HG03196 (cell line): ENCODE results near the gene THRA.
A peak's percentile ranks its signal among the peaks of the same experiment; 100 is the strongest.
"Not testable (repeated sequence)": the region's sequence is repeated elsewhere in the genome, so short reads cannot be mapped to it uniquely, and the experiment has no call there.

Experiments
- ATAC-seq: cut with Tn5 transposase; IDR thresholded peaks from one replicate; pipeline ENCODE4 v1.9.1; 2021; ENCODE audit not compliant: unreplicated experiment

Gene THRA

DNA sequence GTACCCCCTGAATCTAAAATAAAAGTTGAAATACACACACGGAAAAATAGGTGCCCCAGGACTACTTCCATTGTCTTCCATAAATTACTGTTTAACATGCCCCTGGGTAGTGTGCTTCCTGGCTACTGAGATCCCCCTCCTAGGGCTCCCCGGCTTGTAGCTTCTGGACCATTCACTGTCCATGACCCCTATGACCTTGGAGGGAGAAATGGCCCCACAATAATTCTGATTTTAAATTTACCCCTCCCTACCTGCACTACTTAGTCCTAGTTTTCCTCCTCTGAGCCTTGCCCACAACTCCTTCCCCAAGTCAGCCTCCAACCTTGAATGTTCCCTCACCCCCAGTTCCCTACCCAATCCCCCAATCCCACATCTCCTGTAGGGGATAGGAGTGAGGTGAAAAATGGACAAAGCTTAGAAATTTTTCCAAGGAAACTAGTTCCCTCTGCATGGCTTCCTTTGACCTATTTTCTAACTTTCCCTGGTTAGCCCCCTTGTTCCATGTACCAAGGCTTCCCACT is 49.5 kb downstream of the THRA start:
- ATAC-seq = no peak

DNA sequence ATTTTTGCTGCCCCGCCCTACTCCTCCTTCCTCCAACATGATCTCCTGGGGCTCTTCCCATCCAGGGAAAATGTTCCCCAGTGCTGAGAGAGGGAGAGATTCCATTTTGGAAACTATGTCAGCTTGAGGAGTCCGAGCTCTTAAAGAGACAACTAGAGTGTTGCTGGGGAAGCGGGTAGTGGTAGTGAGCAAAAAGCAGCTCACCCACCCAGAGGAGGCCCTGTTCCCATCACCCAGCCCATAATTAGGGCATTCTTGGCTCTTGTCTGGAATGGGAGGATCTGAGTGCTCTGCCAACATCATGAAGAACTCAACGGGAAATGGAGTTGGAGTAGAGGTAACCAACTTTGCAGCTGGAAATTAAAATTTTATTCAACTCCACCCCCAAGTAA is 49.9 kb downstream of the THRA start:
- no peak for ATAC-seq

DNA sequence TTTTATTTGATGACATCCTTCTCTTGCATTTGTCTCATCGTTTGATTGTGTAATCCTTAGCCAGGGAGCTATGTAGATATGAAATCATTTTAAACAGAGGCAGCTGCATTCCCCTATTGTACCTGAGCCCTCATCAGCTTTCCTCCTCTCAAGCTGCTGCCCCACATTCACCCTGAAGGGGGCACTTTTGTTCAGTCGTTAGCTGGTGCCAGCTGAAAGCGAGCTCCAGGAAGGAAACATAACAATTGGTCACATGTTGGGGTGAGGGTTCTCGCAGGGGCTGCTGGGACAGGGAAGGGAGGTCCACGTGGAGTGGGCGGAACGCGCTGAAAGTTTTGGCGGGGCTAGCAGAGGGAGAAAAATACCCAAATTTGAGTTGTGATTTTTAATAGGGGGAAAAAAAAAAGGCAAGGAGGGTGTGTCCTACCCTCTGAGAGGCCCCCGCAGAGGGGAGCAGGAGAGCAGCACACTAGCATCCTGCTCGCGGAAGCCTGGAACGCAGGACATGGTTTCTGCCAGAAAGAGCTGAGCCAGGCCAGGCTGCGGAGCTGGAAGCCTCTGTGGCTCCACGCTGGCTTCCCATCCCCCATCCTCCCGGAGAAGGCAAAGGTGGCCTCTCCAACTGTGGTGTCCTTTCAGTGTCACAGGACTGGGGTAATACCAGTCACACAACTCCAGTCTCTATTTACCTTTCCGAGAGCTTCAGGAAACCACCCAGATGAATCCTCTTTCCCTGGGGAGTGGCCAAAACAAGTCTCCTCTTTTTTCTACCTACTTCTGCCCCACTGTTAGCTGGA is 50.5 kb downstream of the THRA start:
- ATAC-seq = peak; percentile 79

DNA sequence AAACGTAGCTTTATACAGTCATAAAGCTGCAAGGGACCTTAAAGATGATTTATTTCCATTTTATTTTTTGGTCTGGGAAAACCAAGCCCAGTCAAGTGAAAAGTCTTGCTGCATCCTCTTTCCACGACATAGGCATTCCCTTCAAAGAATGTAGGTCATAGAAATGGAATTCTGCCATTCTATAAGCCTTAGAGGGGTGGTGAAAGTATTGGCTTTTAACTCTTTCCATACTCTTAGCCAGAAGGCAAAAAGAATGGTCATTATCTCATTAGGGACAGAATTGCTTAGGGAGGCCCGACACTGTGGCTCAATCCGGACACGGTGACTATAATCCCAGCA is 51.1 kb downstream of the THRA start:
- ATAC-seq = no peak

DNA sequence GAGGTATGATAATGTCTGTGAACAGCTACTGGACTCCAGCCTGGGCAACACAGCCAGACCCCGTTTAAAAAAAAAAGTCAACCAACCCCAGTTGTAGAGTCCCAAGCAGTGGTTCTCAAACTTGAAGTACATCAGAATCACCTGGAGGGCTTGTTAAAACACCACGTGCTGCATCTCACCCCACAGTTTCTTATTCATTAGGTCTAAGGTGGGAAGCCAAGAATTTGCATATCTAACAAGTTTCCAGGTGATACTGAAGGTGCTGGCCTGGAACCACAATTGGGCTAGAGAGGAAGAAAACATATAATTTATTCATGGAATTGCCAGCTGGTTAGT is 52.3 kb downstream of the THRA start:
- no peak for ATAC-seq

DNA sequence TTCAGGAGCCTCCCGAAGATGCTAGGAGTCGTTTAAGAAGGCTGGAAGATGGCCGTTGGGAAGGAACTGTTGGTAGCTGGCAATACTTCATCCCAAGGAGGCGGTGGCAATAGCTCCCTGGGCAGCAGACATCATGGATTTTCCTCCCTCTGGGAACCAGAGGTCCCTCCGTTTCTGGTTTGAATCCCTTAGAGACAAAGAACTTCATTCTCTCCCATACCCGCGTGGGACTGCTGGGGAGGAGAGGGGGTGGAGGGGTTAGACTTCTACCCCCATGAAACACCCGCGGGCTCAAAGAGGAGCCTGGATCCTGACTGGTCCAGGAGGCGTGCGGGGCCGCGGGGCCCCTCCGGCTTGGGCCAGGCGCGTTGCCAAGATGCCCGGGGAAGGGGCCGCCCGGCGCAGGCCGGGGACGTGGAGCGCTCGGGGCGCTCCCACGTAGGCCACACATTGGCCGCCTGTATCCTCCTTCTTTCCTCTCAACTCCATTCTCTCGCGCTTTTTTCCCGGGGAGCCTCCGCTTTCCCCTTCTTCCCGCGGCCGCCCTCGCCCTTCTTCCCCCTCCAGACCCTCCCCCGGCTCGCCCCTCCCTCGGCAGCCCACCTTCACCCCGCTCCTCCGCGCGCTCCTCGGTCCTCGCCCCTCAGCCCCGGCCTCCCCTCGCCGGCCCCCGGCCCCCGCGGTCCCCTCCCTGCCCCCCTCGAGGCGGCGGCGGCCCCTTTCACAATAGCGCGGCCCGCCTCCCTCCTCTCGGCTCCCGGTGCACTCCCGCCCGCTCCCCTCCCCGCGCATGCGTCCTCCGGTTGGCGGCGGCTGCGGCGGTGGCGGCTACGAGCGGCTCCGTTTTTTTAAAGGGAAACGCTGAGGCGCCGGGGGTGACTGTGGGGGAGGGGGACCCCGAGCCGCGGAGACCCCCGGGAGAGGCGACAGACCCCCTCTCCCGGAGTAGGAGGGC is 58.7 kb downstream of the THRA start, which contains the start of gene MSL1:
Gene MSL1 (plus strand): TSS at position 791 of the 955 bp plus-strand sequence. CDS start 642 bp downstream, outside the sequence.
- peak; percentile 67 for ATAC-seq

DNA sequence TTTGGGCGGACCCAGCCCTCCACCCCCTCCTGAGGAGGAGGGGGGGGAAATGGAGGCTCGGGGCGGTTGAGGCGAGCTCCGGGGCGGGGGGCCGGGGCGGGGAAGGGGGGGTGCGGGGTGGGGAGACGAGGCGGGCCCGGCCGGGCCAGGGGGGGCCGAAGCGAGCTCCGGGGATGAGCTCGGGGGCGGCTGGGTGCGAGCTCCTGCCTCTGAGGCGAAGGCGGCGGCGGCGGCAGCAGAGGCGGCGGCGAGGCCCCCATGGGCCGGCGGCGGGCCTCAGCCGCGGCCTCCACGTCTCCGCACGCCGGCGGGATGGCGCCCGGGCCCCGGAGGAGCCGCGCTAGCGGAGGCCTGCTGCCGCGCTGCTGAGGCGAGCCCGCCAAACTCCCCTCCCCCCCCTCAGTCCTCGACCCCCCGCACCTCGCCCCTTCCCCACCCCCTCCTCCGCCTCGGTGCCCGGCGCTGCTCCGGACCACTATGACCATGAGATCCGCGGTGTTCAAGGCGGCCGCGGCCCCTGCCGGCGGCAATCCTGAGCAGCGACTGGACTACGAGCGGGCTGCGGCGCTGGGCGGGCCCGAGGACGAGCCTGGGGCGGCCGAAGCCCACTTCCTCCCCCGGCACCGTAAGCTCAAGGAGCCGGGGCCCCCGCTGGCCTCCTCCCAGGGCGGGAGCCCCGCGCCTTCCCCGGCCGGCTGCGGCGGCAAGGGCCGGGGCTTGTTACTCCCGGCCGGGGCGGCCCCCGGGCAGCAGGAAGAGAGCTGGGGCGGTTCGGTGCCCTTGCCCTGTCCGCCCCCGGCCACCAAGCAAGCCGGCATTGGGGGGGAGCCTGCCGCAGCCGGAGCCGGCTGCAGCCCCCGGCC is 59.6 kb downstream of the THRA start:
- ATAC-seq = peak; percentile 27

DNA sequence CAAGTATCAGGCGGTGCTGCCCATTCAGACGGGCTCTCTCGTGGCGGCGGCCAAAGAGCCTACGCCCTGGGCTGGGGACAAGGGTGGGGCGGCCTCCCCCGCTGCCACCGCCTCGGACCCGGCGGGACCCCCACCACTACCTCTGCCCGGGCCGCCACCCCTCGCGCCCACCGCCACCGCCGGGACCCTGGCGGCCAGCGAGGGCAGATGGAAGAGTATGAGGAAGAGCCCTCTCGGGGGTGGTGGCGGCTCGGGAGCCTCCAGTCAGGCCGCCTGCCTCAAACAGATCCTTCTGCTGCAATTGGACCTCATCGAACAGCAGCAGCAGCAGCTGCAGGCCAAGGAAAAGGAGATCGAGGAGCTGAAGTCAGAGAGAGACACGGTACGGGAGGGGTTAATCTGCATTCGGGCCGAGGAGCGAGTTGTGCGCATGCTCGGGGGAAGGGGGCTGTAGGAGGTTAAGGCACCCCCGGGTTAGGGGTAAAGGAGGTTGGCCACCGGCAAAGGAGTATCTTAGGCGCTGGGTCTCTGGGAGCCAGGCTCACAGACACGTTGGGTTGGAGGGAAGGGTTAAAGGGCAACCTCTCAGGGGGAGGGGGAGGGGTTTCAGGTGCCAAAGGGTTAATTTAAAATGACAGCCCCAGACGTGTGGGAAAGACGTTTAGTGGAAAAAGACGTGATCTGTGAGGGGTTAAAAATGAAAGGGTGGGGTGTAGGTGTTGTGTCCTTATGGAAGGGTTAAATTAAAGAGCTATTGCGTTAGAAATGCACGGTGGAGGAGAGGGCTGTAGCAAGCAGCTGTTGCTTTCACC is 60.4 kb downstream of the THRA start:
- peak; percentile 27 for ATAC-seq

DNA sequence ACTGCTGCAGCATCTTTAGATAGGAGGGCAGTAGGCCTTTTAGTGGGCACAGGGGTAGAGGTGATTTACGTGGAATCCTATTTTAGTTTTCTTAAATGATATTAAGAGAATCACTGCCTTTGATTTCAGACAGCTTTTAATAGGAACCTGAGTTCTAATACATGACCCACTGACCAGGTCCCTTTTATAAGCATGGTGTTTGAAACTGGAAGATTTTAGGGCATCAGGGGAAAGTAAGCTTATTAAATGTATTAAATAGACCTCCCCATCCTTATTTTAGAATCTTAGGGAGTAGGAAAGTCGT is 61.0 kb downstream of the THRA start:
- no peak for ATAC-seq

DNA sequence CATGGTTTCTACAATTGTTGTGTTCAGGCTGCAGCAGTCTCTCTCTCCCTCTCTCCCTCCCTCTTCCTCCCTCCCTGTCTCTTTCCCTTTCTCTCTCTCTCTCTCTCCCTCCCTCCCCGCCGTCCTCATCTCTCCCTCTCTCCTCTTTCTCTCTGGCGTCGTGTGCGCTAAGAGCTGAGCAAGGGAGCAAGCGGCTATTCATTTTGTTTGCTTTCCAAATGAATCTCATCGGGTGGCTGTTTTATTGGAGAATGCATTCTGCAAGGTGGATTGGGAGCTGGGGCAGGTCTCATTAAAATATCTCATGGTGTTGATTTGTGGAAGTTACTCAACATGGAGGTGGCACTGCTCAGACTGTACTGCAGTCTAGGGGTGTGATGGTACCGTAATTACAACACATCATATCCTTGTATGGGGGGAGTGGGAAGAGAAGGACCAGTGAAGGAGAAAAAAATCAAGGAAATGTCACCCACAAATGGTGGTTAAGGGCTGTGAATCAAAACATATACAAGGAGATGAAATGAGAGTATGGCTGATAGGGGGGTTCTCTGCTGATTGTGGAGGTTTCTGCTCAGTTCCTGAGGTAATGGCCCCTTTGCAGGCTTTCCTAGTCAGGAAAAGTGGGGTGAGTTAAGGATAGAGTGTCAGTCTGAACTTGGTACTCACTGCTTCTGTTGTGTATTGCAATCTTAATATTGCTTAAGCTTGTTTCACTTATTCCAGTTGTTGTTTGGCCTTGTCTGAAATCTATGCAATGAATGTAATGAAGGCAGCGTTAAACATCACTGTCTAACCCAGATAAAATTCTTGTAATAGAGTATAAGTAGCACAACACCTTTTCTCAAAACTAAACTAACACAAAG is 61.7 kb downstream of the THRA start:
- ATAC-seq = no peak

DNA sequence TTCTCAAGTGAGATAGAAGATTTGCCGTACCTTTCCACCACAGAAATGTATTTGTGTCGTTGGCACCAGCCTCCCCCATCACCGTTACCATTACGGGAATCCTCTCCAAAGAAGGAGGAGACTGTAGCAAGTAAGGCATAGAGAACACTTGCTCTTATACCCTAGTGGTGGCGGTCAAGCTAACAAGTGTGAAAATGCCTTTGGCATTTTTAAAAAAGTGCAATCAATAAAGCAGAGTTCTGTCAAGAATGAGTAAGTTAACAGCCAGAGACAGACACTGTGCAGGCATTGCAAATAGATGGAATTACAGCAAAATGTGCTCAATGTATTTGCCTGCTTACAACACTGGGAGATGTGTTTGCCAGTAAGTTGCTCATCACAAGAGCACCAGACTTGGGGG is 66.7 kb downstream of the THRA start:
- ATAC-seq = no peak

DNA sequence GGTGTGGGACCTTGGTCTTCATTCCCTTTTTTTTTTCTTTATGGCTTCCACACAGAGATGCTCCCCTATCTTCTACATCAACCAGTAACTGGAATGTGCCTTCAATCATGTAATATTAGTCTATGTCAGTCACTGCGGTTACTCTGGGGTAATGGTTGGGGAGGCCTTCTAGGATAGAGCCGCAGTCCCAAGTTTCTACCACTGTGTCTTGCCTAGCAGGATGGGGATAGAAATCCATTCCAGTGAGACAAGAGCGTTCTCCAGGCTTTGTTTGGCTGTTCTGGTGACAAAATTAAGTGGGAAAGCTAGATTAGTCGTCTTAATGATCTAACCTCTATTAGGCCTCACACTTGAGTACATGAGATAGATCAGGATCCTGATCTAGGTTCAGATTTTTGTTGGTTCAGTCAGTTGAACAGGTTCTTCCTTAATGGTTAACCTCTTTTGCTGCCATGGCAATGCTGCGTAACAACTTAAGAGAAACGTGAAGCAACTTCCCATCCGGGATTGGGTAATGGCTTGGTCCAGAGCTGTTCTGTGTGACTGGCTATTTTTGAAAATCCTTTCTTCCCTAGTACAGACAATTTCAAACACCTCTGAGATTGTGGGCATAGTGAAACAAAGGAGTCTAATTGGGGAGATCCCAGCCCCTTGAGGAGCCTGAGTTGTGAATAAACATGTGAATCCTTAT is 67.7 kb downstream of the THRA start:
- ATAC-seq = no peak

DNA sequence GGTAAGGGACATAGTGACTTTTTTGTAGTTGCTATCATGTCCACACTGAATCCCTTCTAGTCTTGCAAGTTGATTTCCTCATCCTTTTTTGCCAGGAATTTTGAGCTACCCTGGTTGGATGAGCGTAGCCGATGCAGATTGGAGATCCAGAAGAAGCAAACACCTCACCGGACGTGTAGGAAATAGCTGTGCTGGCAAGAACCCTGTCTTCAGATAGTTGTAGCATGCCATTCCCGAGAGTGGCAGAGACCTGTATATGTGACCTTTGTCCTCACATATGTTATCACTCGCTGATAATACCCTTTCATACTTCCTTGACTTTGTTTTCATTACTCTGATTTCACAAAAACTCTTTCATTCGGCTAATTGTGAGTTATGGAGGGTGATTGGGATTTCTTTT is 71.4 kb downstream of the THRA start:
- ATAC-seq = no peak

DNA sequence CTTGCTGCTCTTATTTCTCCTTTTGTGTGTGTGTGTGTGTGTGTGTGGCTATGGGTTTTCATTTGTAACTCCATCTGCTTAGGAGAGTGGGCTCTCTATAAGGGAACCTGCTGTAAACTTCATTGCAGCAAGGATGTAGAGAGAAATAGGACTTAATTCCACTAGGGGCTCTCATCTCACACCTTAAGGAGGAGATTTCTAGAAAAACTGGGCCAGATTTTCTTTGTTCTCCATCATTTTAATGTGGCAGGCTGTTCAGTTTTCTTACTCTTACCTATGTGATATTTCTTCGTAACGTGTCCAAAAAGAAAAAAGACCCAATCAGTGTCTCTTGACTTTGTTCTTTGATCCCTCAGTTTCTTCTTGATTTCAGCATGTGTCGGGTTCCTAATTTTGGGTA is 73.1 kb downstream of the THRA start:
- no peak for ATAC-seq

DNA sequence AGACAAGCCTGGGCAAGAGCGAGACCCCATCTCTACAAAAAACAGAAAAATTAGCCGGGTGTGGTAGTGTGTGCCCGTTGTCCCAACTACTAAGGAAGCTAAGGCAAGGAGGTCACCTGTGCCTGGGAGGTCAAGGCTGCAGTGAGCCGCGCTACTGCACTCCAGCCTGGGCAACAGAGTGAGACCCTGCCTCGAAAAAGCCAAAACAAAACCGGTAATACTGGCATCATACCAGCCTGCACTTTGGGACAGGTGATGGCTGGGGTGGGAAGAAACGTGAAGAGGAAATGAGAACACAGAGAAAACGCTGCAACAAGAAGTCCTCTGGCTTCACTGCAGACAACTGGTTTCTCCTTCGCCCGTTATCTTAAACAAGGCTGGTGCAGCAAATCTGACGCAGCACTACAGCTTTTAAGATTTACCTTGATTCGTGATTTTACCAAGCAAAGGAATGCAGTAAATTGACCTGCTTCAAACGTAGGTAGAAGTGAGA is 76.8 kb downstream of the THRA start:
- ATAC-seq = peak; percentile 7

DNA sequence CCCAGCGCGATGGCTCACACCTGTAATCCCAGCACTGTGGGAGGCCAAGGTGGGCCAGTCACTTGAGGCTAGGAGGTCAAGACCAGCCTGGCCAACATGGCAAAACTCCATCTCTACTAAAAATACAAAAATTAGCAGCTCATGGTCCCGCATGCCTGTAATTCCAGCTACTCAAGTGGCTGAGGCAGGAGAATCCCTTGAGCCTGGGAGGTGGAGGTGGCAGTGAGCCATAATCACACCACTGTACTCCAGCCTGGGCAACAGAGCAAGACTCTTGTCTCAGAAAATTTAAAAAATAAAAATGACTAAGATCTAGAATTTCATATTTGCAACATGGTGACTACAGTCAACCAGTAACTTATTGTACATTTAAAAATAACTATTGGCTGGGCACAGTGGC is 80.4 kb downstream of the THRA start:
- ATAC-seq = not testable (repeated sequence)
